Measurements from ENCODE around the gene ZNF655. TPM values are rescaled to one million over a fixed set of nuclear protein-coding genes. Genes with fewer than 3 reads are reported as not detected.
"Not testable (repeated sequence)": the region's sequence is repeated elsewhere in the genome, so short reads cannot be mapped to it uniquely, and the experiment has no call there.

ZNF655 gene
- total RNA-seq, 1 experiment from 2014 or later, result 40.4 TPM

GRCh38 chr7:99580778-99581332 lies 22.4 kb downstream of the ZNF655 start:
- not testable (repeated sequence) for H3K9me3 Mint-ChIP-seq; ATAC-seq; H3K27me3 Mint-ChIP-seq (ENCODE audit: low read depth); H3K36me3 Mint-ChIP-seq; DNase-seq (ENCODE audit: low spot score)
- ChIA-PET POLR2A (interaction anchor here (0.6 to 1.1 kb wide), 2 partner anchors 81 to 554 kb away, joined by 4 read pairs; partner anchors contain the start of gene ZNF394), CTCF (interaction anchor here (0.6 to 1.8 kb wide), 10 partner anchors 18 to 413 kb away, joined by 3 to 16 read pairs (median 4); partner anchors contain the start of genes ZKSCAN5, ZNF394, ZNF655 and ZSCAN25)
- peak overlapping the region; percentile 93 for H3K27ac Mint-ChIP-seq
- peak overlapping the region; percentile 92 for H3K4me3 Mint-ChIP-seq
- peaks cover 17% of the 10 kb centered on the region for H3K4me1 Mint-ChIP-seq
- 0 out of 2 replicates have a peak, but pooled peaks have one; percentile 28 for TF ChIP-seq ZNF121 (CRISPR knock-in tag; IDR thresholded peaks at IDR 0.05)

GRCh38 chr7:99588868-99589267 lies 30.4 kb downstream of the ZNF655 start:
- Mint-ChIP-seq H3K27ac (no peak overlapping the region), H3K9me3 (peaks cover 38% of the 10 kb centered on the region), H3K27me3 (ENCODE audit: low read depth) (no peaks in the 10 kb centered on the region; the same call in 1 of the 2 replicates), H3K4me1 (no peaks in the 10 kb centered on the region), H3K36me3 (no peaks in the 10 kb centered on the region), H3K4me3 (no peak overlapping the region)
- ATAC-seq (no peak), DNase-seq (ENCODE audit: low spot score) (no peak)
- TF ChIP-seq ZNF425 (CRISPR knock-in tag; conservative IDR thresholded peaks at IDR 0.05) (no peak), ZNF263 (CRISPR knock-in tag; IDR thresholded peaks at IDR 0.05; ENCODE audit: low read depth) (no peak), ZNF423 (CRISPR knock-in tag; IDR thresholded peaks at IDR 0.05) (no peak)
- ChIA-PET CTCF (no interaction called here), POLR2A (no interaction called here)

GRCh38 chr7:99594948-99595745 lies 36.7 kb downstream of the ZNF655 start:
- no peak for TF ChIP-seq EMX1 (CRISPR knock-in tag; IDR thresholded peaks at IDR 0.05)
- Mint-ChIP-seq H3K4me3 (no peak overlapping the region), H3K4me1 (no peaks in the 10 kb centered on the region), H3K27ac (no peak overlapping the region), H3K36me3 (no peaks in the 10 kb centered on the region), H3K27me3 (ENCODE audit: low read depth) (no peaks in the 10 kb centered on the region), H3K9me3 (peaks cover 17% of the 10 kb centered on the region)
- ChIA-PET CTCF (no interaction called here), POLR2A (no interaction called here)
- DNase-seq (ENCODE audit: low spot score) (no peak), ATAC-seq (no peak)

GRCh38 chr7:99596408-99596955 lies 38.0 kb downstream of the ZNF655 start:
- H3K27ac Mint-ChIP-seq, result no peak overlapping the region
- CTCF ChIA-PET, result no interaction called here
- H3K4me3 Mint-ChIP-seq, result no peak overlapping the region
- no peaks in the 10 kb centered on the region; the same call in 1 of the 2 replicates for H3K27me3 Mint-ChIP-seq (ENCODE audit: low read depth)
- H3K4me1 Mint-ChIP-seq, result no peaks in the 10 kb centered on the region
- H3K36me3 Mint-ChIP-seq, result no peaks in the 10 kb centered on the region
- DNase-seq (ENCODE audit: low spot score) (no peak), ATAC-seq (no peak)
- POLR2A ChIA-PET, result no interaction called here
- peaks cover 17% of the 10 kb centered on the region for H3K9me3 Mint-ChIP-seq
- TF ChIP-seq E2F1 (CRISPR knock-in tag; IDR thresholded peaks at IDR 0.05) (no peak), ZMAT4 (CRISPR knock-in tag; IDR thresholded peaks at IDR 0.05) (no peak), ESRRA (CRISPR knock-in tag; IDR thresholded peaks at IDR 0.05; ENCODE audit: borderline replicate concordance) (no peak), ZNF671 (CRISPR knock-in tag; IDR thresholded peaks at IDR 0.05) (no peak)

All from WTC11 (cell line).